Measurements from ENCODE around the gene PROCR. TPM values are rescaled to one million over a fixed set of nuclear protein-coding genes. Genes with fewer than 3 reads are reported as not detected.

Gene PROCR
- total RNA-seq, 1 experiment from 2014 or later, result 52.0 TPM

GRCh38 chr20:35166242-35166830 is 5.5 kb upstream of the PROCR start:
- DNase-seq (ENCODE audit: low read depth, low spot score), result no peak
- no peaks in the 10 kb centered on the region for H3K27me3 ChIP-seq (ENCODE audit: insufficient read depth, low read length)
- no peaks in the 10 kb centered on the region for H3K9me3 ChIP-seq (ENCODE audit: control insufficient read depth in 1 of 2, insufficient read depth in 1 of 2, low read depth in 1 of 2, low read length in 2 of 2)
- H3K9me2 ChIP-seq (ENCODE audit: insufficient read depth), result no peaks in the 10 kb centered on the region
- no peaks in the 10 kb centered on the region for H3K36me3 ChIP-seq (ENCODE audit: control insufficient read depth in 1 of 2, insufficient read depth in 2 of 2, low read length in 2 of 2)
- TF ChIP-seq CTCF (IDR thresholded peaks at IDR 0.05 in 2 of 3, conservative IDR thresholded peaks at IDR 0.05 in 1 of 3; ENCODE audit: borderline replicate concordance in 1 of 3, insufficient read depth in 1 of 3, low read depth in 2 of 3, low read length in 2 of 3), result no peak
- no peak for TF ChIP-seq CBX3 (IDR thresholded peaks at IDR 0.05; ENCODE audit: low read depth)
- no peak for TF ChIP-seq MAX (IDR thresholded peaks at IDR 0.05)
- no peak for TF ChIP-seq SP1 (IDR thresholded peaks at IDR 0.05; ENCODE audit: low read depth)
- TF ChIP-seq TCF7L2 (IDR thresholded peaks at IDR 0.05; ENCODE audit: borderline replicate concordance, extremely low read depth, insufficient read depth, insufficient read length), result no peak
- no peak for TF ChIP-seq EZH2phosphoT487 (IDR thresholded peaks at IDR 0.05; ENCODE audit: borderline replicate concordance)
- TF ChIP-seq SRF (IDR thresholded peaks at IDR 0.05; ENCODE audit: low read depth), result no peak
- no peak for TF ChIP-seq CEBPB (IDR thresholded peaks at IDR 0.05; ENCODE audit: low read depth)
- no peak for TF ChIP-seq POLR2A (IDR thresholded peaks at IDR 0.05; ENCODE audit: borderline replicate concordance, extremely low read depth, insufficient read depth, insufficient read length)
- TF ChIP-seq ELF1 (IDR thresholded peaks at IDR 0.05; ENCODE audit: borderline replicate concordance, low read depth), result no peak
- no peak for TF ChIP-seq EZH2 (IDR thresholded peaks at IDR 0.05)
- TF ChIP-seq JUND (IDR thresholded peaks at IDR 0.05), result no peak
- TF ChIP-seq ZBTB33 (IDR thresholded peaks at IDR 0.05; ENCODE audit: extremely low read depth, insufficient replicate concordance, low read length), result no peak
- TF ChIP-seq POLR2AphosphoS5 (IDR thresholded peaks at IDR 0.05; ENCODE audit: low read depth, low read length), result no peak
- TF ChIP-seq FOSL1 (IDR thresholded peaks at IDR 0.05; ENCODE audit: low read depth), result no peak
- no peak for TF ChIP-seq RAD21 (IDR thresholded peaks at IDR 0.05; ENCODE audit: low read depth)
- no peak for TF ChIP-seq SIN3A (IDR thresholded peaks at IDR 0.05; ENCODE audit: low read depth)
- peaks cover 5 to 6% of the 10 kb centered on the region in 2 experiments for H3K4me1 ChIP-seq (ENCODE audit: control insufficient read depth in 1 of 2, insufficient read depth in 2 of 2, low read length in 2 of 2)
- no TSS peak for BruUV-seq (replicated peaks)
- POLR2A ChIA-PET, result interaction anchor here (0.6 kb wide), 1 partner anchor 20 kb away, joined by 3 read pairs; no protein-coding TSS in a partner anchor
- intact Hi-C loops (cut with micrococcal nuclease), result no loop called here
- H3K4me2 ChIP-seq (ENCODE audit: low read length), result no peak overlapping the region
- no peak overlapping the region for H2AFZ ChIP-seq (ENCODE audit: low read depth, low read length, poor library complexity, severe bottlenecking)
- no peaks in the 10 kb centered on the region for H3K79me2 ChIP-seq (ENCODE audit: insufficient read depth, low read length)
- no peak overlapping the region for H3K4me3 ChIP-seq (replicated peaks in 1 of 2; ENCODE audit: low read depth in 1 of 2, low read length in 2 of 2)
- H4K20me1 ChIP-seq (ENCODE audit: insufficient read depth), result no peaks in the 10 kb centered on the region
- H3K27ac ChIP-seq (ENCODE audit: low read depth, low read length), result no peak overlapping the region
- no peak for ATAC-seq
- RAD21 ChIA-PET (ENCODE audit: low non-redundant PET in 1 of 2, low total read pairs in 2 of 2, uncharacterized antibody in 2 of 2, unreplicated experiment in 2 of 2), result no interaction called here
- no peak overlapping the region for H3K9ac ChIP-seq (ENCODE audit: low read length)
- CTCF ChIA-PET, result interaction anchor here (1.4 to 2.0 kb wide), 2 partner anchors 20 to 21 kb away, joined by 4 to 8 read pairs; partner anchors contain the start of gene EDEM2
